HepG2 (cell line): Measurements from ENCODE around the gene NOP56. TPM values are rescaled to one million over a fixed set of nuclear protein-coding genes. Genes with fewer than 3 reads are reported as not detected.

ENCODE experiments used
- ATAC-seq: fragments of 200-7000 bp; cut with Tn5 transposase; 3 replicates; pipeline ENCODE4 v1.9.1; 2020; ENCODE audit warnings: mild to moderate bottlenecking, moderate library complexity
- BruUV-seq: library from RNA; stranded (reverse); fragments of 400-500 nt; replicated peaks from 2 replicates; lab custom pipeline; 2021; lab: Mats Ljungman, UMichigan
- CTCF ChIA-PET: fragments of 300-600 bp; formaldehyde crosslinking; extraction: SDS; loops from one replicate; lab custom pipeline; 2021; ENCODE audit warnings: low total read pairs, inconsistent platforms, low intra/inter-chr PET ratio; lab: Yijun Ruan, JAX
- POLR2A ChIA-PET: fragments of 350-600 bp; sonication (Branson Sonifier 250); formaldehyde crosslinking; loops from one replicate; lab custom pipeline; 2020; ENCODE audit warnings: antibody characterized with exemption, inconsistent platforms; lab: Yijun Ruan, JAX
- DNase-seq: peaks from one replicate; pipeline ENCODE4 v3.0.0-alpha.2; 2015; ENCODE audit warnings: low spot score
- FAIRE-seq: peaks from 3 replicates; lab custom pipeline; 2011; peaks lifted over from hg19 to GRCh38; lab: Jason Lieb, UNC
- H2AFZ ChIP-seq: one replicate; pipeline ENCODE4 v1.6.1; 2011; ENCODE audit warnings: low read length, inconsistent platforms
- H3K27ac ChIP-seq: fragments of 300-600 bp; 3 replicates; pipeline ENCODE4 v1.8.0; 2011; ENCODE audit warnings: mixed run types, mild to moderate bottlenecking, mixed read lengths, low read length, inconsistent platforms; ENCODE audit not compliant: insufficient read depth; ENCODE audit errors: extremely low read length
- H3K27me3 ChIP-seq, 2 experiments: fragments of 200-600 bp in 1 of 2; 2 replicates in 1 of 2; 3 replicates in 1 of 2; pipeline versions ENCODE4 v1.6.0 to v1.8.0; 2011; ENCODE audit warnings: low read length in 2 of 2, mild to moderate bottlenecking in 2 of 2, moderate library complexity in 2 of 2, inconsistent platforms in 1 of 2; ENCODE audit not compliant: insufficient read depth in 2 of 2, control insufficient read depth in 1 of 2
- H3K36me3 ChIP-seq, 2 experiments: fragments of 200-600 bp in 1 of 2; replicated peaks in 1 of 2; 2 replicates in 1 of 2; 3 replicates in 1 of 2; pipeline versions ENCODE4 v1.5.1 to v1.8.0; 2011; ENCODE audit warnings: low read length in 2 of 2, inconsistent platforms in 1 of 2; ENCODE audit not compliant: insufficient read depth in 2 of 2, control insufficient read depth in 1 of 2
- H3K4me1 ChIP-seq: 2 replicates; pipeline ENCODE4 v1.5.1; 2012; ENCODE audit warnings: low read length, inconsistent platforms; ENCODE audit not compliant: insufficient read depth
- H3K4me2 ChIP-seq: 2 replicates; pipeline ENCODE4 v1.6.0; 2011; ENCODE audit warnings: low read depth, low read length, inconsistent platforms
- H3K4me3 ChIP-seq, 3 experiments: fragments of 200-600 bp in 1 of 3; sonication (generic), shearing (Covaris generic) in 1 of 3; replicated peaks in 1 of 3; 2 replicates each; pipeline ENCODE4 v1.5.1; 2011 to 2016; ENCODE audit warnings: low read length in 3 of 3, inconsistent platforms in 2 of 3, low read depth in 2 of 3, mild to moderate bottlenecking in 2 of 3, control low read depth in 1 of 3, mixed read lengths in 1 of 3; ENCODE audit not compliant: insufficient read depth in 1 of 3
- H3K79me2 ChIP-seq: one replicate; pipeline ENCODE4 v1.6.1; 2011; ENCODE audit warnings: low read length, inconsistent platforms; ENCODE audit not compliant: insufficient read depth
- H3K9ac ChIP-seq: 2 replicates; pipeline ENCODE4 v1.6.0; 2011; ENCODE audit warnings: mild to moderate bottlenecking, low read depth, low read length, inconsistent platforms; ENCODE audit not compliant: insufficient read depth
- H3K9me3 ChIP-seq: 2 replicates; pipeline ENCODE4 v1.5.1; 2012; ENCODE audit warnings: mild to moderate bottlenecking, low read length
- H4K20me1 ChIP-seq: 2 replicates; pipeline ENCODE4 v1.6.0; 2011; ENCODE audit warnings: inconsistent platforms, mild to moderate bottlenecking, low read length, moderate library complexity; ENCODE audit not compliant: insufficient read depth
- ADNP ChIP-seq: sonication (generic); formaldehyde crosslinking; IDR thresholded peaks from 2 replicates; pipeline ENCODE4 v1.4.0; 2020; ENCODE audit warnings: missing genetic modification reagents
- CBX1 ChIP-seq: IDR thresholded peaks from one replicate; pipeline ENCODE4 v1.6.1; 2016; ENCODE audit warnings: antibody characterized with exemption, low read depth
- CCAR2 ChIP-seq: fragments of 200-400 bp; formaldehyde crosslinking; optimal IDR thresholded peaks from 2 replicates; pipeline ENCODE3; 2018; ENCODE audit warnings: low read depth, mild to moderate bottlenecking, low read length, moderate library complexity
- IKZF4 ChIP-seq: sonication (generic); formaldehyde crosslinking; IDR thresholded peaks from 2 replicates; pipeline ENCODE4 v1.5.1; 2020; ENCODE audit warnings: borderline replicate concordance, mild to moderate bottlenecking, low read depth, missing genetic modification reagents; ENCODE audit errors: not compliant biosample characterization
- MBNL3 ChIP-seq: fragments of 250-450 bp; sonication (Bioruptor Pico); conservative IDR thresholded peaks from 2 replicates; pipeline ENCODE4 v1.8.0; 2022; ENCODE audit warnings: mild to moderate bottlenecking, inconsistent platforms
- NONO ChIP-seq, 2 experiments: fragments of 450-650 bp in 1 of 2; sonication (generic) in 1 of 2; formaldehyde crosslinking in 1 of 2; IDR thresholded peaks in 1 of 2; conservative IDR thresholded peaks in 1 of 2; 2 replicates each; pipeline versions ENCODE4 v1.6.1 to v1.8.0; 2017 to 2022; ENCODE audit warnings: mild to moderate bottlenecking in 1 of 2, missing genetic modification reagents in 1 of 2, moderate library complexity in 1 of 2
- PHB2 ChIP-seq: fragments of 450-650 bp; IDR thresholded peaks from 2 replicates; pipeline ENCODE4 v1.6.1; 2018; ENCODE audit not compliant: partially characterized antibody
- RFX3 ChIP-seq: IDR thresholded peaks from 2 replicates; pipeline ENCODE4 v1.6.1; 2016; ENCODE audit warnings: missing biosample characterization, missing genetic modification reagents
- SIX1 ChIP-seq: sonication (generic); formaldehyde crosslinking; IDR thresholded peaks from 2 replicates; pipeline ENCODE4 v1.4.0; 2020; ENCODE audit warnings: missing genetic modification reagents, borderline replicate concordance
- TCF12 ChIP-seq, 2 experiments: fragments of 450-650 bp in 1 of 2; sonication (generic) in 1 of 2; formaldehyde crosslinking in 1 of 2; IDR thresholded peaks; 2 replicates each; pipeline versions ENCODE4 v1.6.1 to v1.8.0; 2017 to 2022; ENCODE audit warnings: antibody characterized with exemption in 1 of 2, mild to moderate bottlenecking in 1 of 2, missing genetic modification reagents in 1 of 2, moderate library complexity in 1 of 2
- ZNF230 ChIP-seq: sonication (generic); formaldehyde crosslinking; IDR thresholded peaks from 2 replicates; pipeline ENCODE4 v1.4.0; 2020; ENCODE audit warnings: mild to moderate bottlenecking, missing genetic modification reagents
- ZNF264 ChIP-seq: sonication (generic); formaldehyde crosslinking; IDR thresholded peaks from 2 replicates; pipeline ENCODE4 v1.4.0; 2020; ENCODE audit warnings: missing genetic modification reagents
- ZNF30 ChIP-seq: sonication (generic); formaldehyde crosslinking; IDR thresholded peaks from 2 replicates; pipeline ENCODE4 v1.5.0; 2020; ENCODE audit warnings: mild to moderate bottlenecking, missing genetic modification reagents
- ZNF782 ChIP-seq: sonication (generic); formaldehyde crosslinking; IDR thresholded peaks from 2 replicates; pipeline ENCODE4 v1.4.0; 2020; ENCODE audit warnings: missing genetic modification reagents, mild to moderate bottlenecking, borderline replicate concordance
- ZNF839 ChIP-seq: sonication (generic); formaldehyde crosslinking; IDR thresholded peaks from 2 replicates; pipeline ENCODE4 v1.4.0; 2020; ENCODE audit warnings: missing genetic modification reagents, mild to moderate bottlenecking, borderline replicate concordance
- WGBS: methylation state at CpG from one replicate; pipeline ENCODE4 v1.1.6; 2017; ENCODE audit warnings: low lambda C conversion rate; 5-methylcytosine and 5-hydroxymethylcytosine counted together
- in situ Hi-C: cut with HindIII; loops from 2 replicates; pipeline ENCODE4 v1.10.0; 2017; ENCODE audit warnings: low pct_unique_long_range_greater_than_20kb; ENCODE audit not compliant: extremely low pct_ligation_motif_present
- intact Hi-C: fragments of 100-400 bp; cut with micrococcal nuclease; formaldehyde crosslinking; loops from one replicate; pipeline ENCODE4 v1.10.0; 2022; ENCODE audit not compliant: unreplicated experiment
- polyA plus RNA-seq, 8 experiments: library from polyadenylated mRNA; depleted of rRNA in 3 of 8; stranded (reverse) in 7 of 8; unstranded in 1 of 8; fragments of >200 nt; fragmentation: Illumina TruSeq in 4 of 8; extraction: Trizol in 4 of 8; gene quantifications; 2 replicates each; pipeline versions ENCODE4 v1.2.1 to v1.2.3, GENCODE V29; 2011 to 2016; ENCODE audit warnings: low read depth in 4 of 8, missing spikeins in 1 of 8, mixed read lengths in 1 of 8; ENCODE audit not compliant: insufficient read depth in 1 of 8
- total RNA-seq, 5 experiments: library from RNA; depleted of rRNA; stranded (reverse); fragments of >200 nt; fragmentation: Illumina TruSeq; extraction: Trizol; gene quantifications; 2 replicates each; pipeline ENCODE4 v1.2.3, GENCODE V29; 2016; ENCODE audit warnings: low read depth in 1 of 5
- TF ChIP-seq, protein P1 (sequence below): sonication (generic); formaldehyde crosslinking; IDR thresholded peaks from 2 replicates; pipeline ENCODE4 v1.4.0; 2020; ENCODE audit warnings: missing genetic modification reagents
- TF ChIP-seq, protein P2 (sequence below): sonication (generic); formaldehyde crosslinking; IDR thresholded peaks from 2 replicates; pipeline ENCODE4 v1.8.0; 2022; ENCODE audit warnings: missing genetic modification reagents, mild to moderate bottlenecking, inconsistent platforms, borderline replicate concordance

The NOP56 gene
- total and polyA plus RNA-seq, 2 of the 13 experiments (the other 11 are each of a cell fraction or from before 2014, with no cell fraction given) = 369 to 1,116 TPM

DNA sequence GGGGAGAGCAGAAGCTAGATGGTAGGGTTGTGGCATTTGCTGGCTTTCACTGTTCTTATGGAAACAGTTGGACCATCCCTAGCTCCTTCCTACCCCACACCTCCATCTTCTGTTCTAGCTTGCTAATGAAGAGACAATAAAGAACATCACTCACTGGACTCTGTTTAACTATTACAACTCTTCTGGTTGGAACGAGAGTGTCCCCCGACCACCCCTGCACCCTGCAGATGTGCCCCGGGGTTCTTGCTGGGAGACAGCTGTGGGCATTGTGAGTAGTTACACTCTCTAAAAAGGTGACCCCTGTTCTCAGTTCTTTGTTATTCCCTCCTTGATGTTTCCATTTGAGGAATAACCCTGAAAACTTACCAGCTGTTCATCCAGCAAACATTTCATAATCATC lies 40.4 kb upstream of the NOP56 start:
- Histone ChIP-seq H3K4me3 (no peak overlapping the region), H2AFZ (no peak overlapping the region), H3K27ac (no peak overlapping the region), H4K20me1 (no peaks in the 10 kb centered on the region), H3K9me3 (peaks cover 6% of the 10 kb centered on the region), H3K4me2 (no peak overlapping the region), H3K4me1 (no peaks in the 10 kb centered on the region), H3K27me3 (peaks cover 5 to 27% of the 10 kb centered on the region in 2 experiments; a peak in 3 of 5 replicates), H3K79me2 (no peaks in the 10 kb centered on the region), H3K36me3 (no peaks in the 10 kb centered on the region), H3K9ac (no peak overlapping the region)
- CTCF ChIA-PET = no interaction called here
- WGBS = 6% methylated on average over 3 of the region's 3 CpGs
- POLR2A ChIA-PET = no interaction called here
- intact Hi-C loops (no loop called here), in situ Hi-C loops (no loop called here)
- FAIRE-seq = no peak
- no peak for DNase-seq
- no peak for ATAC-seq
- no TSS peak for BruUV-seq
- no peak for TF ChIP-seq CCAR2
- no peak for TF ChIP-seq NONO (IDR thresholded peaks at IDR 0.05)
- TF ChIP-seq NONO (CRISPR knock-in tag; conservative IDR thresholded peaks at IDR 0.05) = no peak
- TF ChIP-seq ZNF782 (CRISPR knock-in tag) = no peak
- TF ChIP-seq, protein P1, sequence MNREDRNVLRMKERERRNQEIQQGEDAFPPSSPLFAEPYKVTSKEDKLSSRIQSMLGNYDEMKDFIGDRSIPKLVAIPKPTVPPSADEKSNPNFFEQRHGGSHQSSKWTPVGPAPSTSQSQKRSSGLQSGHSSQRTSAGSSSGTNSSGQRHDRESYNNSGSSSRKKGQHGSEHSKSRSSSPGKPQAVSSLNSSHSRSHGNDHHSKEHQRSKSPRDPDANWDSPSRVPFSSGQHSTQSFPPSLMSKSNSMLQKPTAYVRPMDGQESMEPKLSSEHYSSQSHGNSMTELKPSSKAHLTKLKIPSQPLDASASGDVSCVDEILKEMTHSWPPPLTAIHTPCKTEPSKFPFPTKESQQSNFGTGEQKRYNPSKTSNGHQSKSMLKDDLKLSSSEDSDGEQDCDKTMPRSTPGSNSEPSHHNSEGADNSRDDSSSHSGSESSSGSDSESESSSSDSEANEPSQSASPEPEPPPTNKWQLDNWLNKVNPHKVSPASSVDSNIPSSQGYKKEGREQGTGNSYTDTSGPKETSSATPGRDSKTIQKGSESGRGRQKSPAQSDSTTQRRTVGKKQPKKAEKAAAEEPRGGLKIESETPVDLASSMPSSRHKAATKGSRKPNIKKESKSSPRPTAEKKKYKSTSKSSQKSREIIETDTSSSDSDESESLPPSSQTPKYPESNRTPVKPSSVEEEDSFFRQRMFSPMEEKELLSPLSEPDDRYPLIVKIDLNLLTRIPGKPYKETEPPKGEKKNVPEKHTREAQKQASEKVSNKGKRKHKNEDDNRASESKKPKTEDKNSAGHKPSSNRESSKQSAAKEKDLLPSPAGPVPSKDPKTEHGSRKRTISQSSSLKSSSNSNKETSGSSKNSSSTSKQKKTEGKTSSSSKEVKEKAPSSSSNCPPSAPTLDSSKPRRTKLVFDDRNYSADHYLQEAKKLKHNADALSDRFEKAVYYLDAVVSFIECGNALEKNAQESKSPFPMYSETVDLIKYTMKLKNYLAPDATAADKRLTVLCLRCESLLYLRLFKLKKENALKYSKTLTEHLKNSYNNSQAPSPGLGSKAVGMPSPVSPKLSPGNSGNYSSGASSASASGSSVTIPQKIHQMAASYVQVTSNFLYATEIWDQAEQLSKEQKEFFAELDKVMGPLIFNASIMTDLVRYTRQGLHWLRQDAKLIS (CRISPR knock-in tag) = no peak
- TF ChIP-seq IKZF4 (CRISPR knock-in tag) = no peak
- TF ChIP-seq RFX3 = no peak
- no peak for TF ChIP-seq PHB2
- TF ChIP-seq TCF12 (IDR thresholded peaks at IDR 0.05) = no peak
- TF ChIP-seq TCF12 (CRISPR knock-in tag; IDR thresholded peaks at IDR 0.05) = no peak
- no peak for TF ChIP-seq CBX1
- TF ChIP-seq ZNF230 (CRISPR knock-in tag) = no peak
- TF ChIP-seq MBNL3 (CRISPR knock-in tag) = no peak
- TF ChIP-seq SIX1 (CRISPR knock-in tag) = no peak
- no peak for TF ChIP-seq ZNF264 (CRISPR knock-in tag)
- TF ChIP-seq ZNF30 = no peak
- TF ChIP-seq ADNP (CRISPR knock-in tag) = no peak
- no peak for TF ChIP-seq ZNF839
- TF ChIP-seq, protein P2, sequence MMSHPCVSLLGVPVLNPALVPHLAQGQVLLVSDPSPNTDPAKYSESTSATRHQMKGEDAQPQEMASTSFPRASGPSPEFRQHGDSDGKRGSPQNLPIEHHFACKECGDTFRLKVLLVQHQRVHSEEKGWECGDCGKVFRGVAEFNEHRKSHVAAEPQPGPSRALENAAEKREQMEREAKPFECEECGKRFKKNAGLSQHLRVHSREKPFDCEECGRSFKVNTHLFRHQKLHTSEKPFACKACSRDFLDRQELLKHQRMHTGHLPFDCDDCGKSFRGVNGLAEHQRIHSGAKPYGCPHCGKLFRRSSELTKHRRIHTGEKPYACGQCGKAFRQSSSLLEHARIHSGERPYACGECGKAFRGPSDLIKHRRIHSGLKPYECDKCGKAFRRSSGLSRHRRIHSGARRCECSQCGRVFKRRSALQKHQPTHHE (CRISPR knock-in tag) = no peak
